Tongue (tissue), 2 donors: ENCODE results near the gene FAM32A. TPM values are rescaled to one million over a fixed set of nuclear protein-coding genes. Genes with fewer than 3 reads are reported as not detected.
"Not testable (repeated sequence)": the region's sequence is repeated elsewhere in the genome, so short reads cannot be mapped to it uniquely, and the experiment has no call there.

Experiments used
- DNase-seq: peaks from one replicate; pipeline ENCODE4 v3.0.0-alpha.2; 2015
- total RNA-seq: library from RNA; depleted of rRNA; stranded (reverse); fragments of >200 nt; gene quantifications from one replicate; pipeline ENCODE4 v1.2.3, GENCODE V29; 2014

The FAM32A gene
- total RNA-seq, 1 donor from 2014 or later: 73.4 TPM

DNA sequence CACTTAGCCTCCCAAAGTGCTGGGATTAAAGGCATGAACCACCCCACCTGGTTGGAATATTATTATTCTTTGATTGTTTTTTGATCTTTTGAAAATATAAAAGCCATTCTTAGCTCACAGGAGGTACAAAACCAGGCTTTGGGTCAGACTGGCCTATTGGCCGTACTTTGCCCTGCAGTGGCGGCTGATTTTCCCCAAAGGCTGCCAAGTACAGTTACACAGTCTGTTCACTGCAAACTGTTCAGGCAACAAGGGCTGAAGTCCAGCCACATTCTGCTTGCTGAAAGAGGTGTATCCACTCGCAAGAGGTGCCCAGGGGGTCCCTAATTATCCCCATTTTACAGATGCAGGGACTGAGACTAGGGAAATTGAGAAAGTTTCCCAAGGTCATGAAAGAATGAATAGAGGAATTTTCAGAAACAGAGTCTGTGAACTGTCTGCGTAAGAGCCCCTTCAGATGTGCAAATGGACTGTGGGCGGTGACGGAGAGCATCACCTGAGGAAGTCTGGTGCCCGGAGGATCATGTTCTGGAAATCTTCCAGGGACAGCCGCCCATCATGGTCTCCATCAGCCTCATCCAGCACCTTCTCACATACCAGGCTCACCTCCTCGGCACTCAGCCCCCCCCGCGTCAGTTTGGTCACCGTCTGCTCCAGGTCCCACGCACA is 20.9 kb upstream of the FAM32A start:
- DNase-seq: no peak

DNA sequence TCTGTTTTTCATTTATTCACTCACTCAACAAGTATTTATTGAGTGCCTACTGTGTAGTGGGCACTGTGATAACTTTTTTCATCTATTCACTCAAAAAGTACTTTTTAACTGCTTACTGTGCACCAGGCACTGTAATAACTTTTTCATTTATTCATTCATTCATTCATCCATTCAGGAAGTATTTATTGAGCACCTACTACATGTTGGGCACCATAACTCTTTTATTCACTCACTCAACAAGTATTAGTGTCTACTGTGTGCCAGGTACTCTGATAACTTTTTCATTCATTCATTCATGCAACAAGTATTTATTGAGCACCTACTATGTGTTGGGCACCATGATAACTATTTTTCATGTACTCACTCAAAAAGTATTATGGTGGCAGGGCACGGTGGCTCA is 18.8 kb upstream of the FAM32A start:
- DNase-seq: no peak

DNA sequence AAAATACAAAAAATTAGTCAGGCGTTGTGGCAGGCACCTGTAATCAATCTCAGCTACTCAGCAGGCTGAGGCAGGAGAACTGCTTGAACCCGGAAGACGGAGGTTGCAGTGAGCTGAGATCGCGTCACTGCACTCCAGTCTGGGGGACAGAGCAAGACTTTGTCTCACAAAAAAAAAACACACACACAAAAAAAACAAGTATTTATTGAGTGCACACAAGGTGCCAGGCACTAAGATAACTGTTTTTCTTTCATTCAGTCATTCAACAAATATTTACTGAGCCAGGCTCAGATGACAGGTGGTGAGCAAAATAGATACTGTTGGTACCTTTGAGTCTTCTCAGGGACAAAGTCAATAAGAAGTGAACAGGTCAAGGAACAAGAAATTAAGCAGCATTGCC is 18.2 kb upstream of the FAM32A start:
- DNase-seq: no peak

DNA sequence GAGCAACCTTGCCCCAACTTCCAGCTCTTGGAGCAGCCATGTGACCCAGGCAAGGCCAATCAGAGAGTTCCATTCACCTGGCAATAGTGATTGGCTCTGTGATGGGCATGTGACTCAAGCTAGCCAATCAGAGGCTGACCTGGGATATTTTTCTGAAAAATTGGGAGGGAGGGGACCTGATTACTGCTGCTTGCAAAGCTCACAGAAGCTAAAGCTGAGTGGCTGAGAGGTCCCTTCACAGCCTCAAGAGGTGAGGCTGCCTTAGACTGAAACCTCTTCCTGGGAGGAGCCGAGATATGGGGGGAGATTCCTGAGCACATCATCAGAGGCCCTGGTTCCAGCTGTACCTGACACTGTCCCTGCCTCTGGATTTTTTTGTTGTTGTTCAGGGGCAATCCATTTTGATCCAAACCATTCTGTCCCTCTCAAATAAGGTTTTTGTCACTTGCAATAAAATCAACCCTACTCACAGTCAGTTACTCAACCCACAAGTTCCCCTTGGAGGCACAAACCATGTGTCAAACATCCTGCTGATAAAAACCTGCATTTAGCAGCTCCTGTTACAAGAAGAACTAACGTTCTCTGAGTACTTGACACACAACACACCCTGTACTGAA is 16.6 kb upstream of the FAM32A start:
- DNase-seq: no peak

DNA sequence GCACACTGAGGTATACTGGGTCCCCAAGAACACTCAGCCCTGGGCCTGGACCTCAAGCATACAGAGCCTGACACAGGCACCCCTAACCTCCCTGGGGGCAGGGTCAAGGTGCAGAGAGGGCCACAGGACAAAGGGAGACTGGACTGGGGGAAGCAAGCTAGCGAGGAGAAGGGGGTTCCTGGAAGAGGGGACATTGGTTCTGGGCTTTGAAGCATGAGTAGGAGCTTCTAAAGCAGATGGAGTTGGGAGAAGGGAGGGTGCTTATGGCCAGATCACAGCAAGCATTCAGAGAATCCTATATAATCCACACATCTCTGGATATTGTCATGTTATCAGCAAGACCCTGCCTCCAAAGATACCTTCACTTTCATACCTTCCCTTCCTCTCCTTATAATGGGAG is 15.1 kb upstream of the FAM32A start:
- no peak for DNase-seq

DNA sequence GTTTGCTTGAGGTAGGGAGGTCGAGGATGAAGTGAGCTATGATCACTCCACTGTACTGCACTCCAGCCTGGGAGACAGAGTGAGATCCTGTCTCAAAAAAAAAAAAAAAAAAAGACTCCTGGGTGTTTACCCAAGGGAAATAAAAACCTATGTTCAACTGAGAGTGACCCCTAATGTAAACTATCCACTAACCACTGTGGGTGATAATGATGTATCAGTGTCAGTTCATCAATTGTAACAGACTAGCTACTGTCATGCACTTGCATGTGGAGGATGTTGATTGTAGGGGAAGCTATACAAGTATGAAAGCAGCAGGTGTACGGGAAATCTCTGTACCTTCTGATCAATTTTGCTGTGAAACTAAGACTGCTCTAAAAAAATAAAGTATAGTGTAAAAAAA is 9.3 kb upstream of the FAM32A start:
- DNase-seq: no peak

DNA sequence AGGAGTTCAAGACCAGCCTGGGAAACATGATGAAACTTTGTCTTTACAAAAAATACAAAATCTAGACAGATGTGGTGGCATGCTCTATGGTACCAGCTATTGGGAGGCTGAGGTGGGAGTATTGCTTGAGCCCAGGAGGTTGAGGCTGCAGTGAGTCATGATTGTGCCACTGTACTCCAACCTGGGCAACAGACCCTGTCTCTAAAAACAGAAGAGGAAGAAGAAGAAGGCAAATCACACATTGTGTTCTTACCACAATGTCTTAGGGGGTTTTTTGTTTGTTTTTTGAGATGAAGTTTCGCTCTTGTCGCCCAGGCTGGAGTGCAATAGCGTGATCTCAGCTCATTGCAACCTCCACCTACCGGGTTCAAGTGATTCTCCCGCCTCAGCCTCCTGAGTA is 6.3 kb upstream of the FAM32A start:
- DNase-seq: not testable (repeated sequence)

DNA sequence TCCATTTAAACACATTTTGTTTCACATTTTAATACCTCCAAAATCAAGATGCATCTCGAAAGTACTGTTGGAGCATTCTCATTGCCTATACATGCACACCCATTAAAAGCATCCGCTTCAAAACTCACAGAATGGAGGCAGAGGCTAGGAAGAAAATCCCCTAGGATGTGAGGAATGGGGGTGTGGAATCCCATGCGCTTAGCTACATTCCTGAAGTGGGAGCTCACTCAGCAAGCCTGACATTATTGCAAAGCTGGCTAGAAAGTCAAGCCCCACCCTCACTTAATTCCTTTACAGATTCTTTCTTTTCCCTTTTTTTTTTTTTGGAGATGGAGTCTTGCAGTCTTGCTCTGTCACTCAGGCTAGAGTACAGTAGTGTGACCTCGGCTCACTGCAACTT is 4.6 kb upstream of the FAM32A start:
- DNase-seq: peak; percentile 20

DNA sequence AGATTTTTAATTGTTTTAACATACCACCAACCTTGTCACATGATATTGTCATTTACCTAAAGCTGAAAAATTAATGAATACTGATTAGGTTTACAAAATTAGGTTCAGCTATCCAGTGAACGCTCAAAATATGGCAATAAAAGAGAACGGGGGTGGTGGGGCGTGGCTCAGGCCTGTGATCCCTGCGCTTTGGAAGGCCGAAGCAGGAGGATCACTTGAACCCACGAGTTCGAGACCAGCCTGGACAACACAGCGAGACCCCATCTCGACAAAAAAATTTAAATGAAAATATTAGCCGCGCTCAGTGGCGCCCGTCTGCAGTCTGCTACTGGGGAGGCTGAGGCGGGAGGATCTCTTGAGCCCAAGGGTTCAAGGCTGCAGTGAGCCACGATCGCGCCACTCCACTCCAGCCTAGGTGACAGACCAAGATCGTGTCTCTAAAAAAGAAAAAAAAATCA is 516 bp upstream of the FAM32A start:
- DNase-seq: no peak

DNA sequence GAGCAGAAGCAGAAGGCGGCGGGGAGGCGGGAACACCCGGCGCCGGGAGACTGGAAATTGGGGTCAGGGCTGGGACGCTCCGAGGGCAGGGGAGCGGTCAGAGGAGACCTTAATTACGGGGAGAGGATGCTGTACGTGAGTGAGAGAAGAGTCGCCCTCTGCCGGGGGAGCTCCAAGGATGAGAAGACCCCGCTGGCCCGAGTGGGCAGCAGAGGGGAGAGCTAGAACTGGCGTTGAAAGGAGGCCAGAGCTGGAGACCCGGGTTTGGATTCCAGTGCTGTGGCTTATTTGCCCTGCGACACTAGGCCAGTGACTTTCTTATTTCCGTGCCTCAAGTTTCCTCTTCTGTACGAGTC is 536 bp downstream of the FAM32A start:
- peak; percentile 65 for DNase-seq

DNA sequence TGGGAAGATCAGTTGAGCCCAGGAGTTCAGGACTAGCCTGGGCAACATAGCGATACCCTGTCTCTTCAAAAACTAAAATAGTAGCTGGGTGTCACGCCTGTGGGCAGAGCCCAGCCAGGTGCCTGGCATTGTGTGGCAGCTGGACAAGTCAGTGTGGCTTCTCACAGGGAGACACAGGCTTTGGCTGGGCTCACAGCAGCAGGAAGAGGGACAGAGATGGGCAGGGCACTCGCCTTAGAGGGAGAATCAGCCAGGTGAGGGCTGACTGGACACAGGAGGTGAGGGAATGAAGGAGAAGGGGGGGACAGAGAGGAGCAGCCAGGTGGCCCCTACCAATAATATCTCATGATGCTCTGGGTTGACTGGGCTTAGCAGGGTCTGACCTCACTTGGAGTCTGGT is 3.3 kb downstream of the FAM32A start:
- DNase-seq: no peak

DNA sequence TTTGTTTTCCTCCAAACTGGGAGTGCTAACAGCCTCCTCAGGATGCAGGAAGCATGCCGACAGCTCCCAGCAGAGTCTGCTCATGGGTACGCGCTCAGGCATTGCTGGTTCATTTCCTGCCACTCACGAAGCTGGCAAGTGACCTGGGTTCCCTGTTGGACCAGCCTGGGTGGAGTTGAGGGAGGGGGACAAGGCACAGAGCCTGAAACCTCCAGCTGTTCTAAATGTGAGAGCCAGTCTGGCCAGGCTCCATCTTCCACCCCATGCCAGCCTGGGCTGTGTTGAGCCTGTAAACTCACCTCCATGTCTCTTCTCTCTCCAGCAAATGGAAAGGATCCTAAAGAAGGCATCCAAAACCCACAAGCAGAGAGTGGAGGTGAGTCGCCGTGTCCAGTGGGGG is 5.0 kb downstream of the FAM32A start:
- DNase-seq: no peak

DNA sequence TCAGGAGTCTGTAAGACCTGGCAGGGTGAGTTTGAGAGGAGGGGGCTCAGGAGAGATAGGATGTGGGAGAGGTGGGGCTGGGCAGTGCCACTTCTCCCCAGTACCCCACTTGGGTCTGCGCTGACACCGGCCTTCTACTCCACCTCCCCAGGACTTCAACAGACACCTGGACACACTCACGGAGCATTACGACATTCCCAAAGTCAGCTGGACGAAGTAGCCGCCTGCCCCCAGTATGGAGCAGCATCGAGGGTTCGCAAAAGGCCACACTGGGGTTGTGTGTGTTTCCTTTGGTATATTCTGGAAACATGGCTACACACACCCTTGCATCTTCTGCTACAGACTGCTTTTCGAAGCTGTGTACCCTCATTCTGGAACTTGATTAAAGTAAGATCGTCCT is 5.5 kb downstream of the FAM32A start:
- DNase-seq: no peak

DNA sequence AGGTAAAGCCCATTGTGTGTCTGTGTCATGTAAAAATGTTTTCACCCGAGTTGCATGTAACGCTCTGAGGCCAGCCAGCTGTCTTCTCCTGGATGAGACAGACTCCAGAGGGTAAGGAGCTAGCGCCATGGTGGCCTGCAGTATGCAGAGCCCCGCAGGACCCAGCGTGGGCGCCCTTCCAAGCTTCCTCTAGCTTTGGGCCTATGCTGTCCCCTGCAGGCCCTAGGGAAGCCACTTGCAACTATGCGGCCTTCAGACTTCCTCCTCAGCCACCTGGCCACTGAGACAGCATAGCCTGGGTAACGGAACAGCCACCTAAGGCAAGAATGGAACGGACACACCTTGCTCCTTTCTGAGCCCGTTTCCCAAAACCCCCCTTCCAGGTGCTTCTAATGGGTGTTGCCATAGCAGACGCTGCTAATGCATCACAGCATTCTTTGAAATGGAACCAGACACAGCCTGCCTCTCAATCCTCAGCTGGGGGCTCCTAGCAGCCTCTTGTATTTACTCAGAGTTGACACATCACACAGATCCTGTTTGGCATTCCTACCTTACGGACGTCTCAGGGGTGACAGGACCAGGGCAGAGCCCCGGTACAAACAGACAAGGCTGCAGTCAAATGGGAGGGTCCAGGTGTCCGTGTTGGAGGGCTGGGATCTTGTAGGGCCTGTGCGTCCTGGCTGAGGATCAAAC is 6.2 kb downstream of the FAM32A start:
- no peak for DNase-seq

DNA sequence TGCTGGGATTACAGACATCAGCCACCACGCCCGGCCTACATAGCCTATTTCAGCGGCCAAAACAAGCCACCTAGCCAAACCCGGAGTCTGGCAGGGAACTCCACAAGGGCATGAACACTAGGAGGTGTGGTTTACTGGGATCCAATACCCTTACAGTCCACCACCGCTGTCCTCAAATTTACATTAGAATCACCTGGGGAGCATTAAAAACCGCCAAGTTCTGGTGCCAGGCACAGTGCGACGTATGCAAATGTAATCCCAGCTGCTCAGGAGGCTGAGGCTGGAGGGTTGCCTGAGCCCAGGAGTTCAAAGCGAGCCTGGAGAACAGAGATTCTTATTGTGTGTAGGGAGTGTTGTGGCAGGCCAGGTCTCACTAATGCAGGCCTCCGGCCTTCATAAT is 8.3 kb downstream of the FAM32A start:
- no peak for DNase-seq

DNA sequence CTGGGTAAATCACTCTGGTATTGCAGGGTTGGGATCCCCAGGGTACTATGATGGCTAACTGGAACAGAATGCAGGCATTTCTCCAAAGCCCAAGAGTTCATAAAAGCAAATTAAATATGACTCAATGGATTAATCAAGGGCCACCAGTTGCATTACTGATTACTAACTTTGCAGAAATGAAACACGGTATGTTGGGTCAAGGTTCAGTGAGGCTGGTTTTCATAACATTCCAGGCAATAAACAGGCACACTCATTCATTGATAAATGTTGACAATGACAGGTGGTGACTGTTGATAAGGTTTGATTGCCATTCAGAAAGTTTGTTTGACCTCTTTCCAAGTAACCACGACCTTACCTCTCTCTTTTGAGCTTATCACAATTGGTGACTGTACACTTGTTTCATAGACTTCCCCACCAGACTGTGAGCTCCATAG is 12.0 kb downstream of the FAM32A start:
- no peak for DNase-seq

DNA sequence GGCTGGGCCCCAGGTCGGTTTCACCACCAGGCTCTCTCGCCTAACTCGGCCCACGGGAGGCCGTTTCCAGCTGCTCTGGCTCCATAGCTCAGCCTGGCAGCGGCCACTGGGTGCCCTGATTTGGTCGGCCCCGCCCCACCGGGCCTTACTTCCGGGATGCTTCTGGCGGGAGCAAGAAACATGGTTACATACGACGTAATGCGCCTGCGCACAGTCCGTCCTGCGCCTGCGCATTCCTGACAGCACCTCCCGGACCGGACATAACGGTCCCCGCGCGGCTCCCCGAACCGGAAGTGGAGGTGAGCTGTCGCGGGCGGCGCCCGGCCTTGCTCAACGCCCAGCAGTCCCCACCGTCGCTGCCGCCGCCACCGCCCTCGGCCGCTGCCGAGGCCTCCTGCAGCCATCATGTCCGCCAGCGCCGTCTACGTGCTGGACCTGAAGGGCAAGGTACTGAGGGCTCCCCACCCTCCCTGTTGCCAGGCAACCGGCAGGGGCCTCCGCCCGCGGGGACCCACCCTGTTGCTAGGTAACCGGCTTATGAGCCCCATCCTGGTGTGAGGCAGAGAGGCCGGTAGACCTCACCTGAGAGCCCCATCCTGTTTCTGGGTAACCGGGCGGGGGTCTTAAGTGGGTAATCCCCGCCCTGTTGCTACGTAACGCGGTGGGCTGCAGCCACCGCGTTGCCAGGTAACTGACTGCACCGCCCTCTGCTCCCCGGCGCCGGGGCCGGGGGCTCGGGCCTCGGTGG is 12.6 kb downstream of the FAM32A start, which contains the start of gene AP1M1:
Gene AP1M1, plus strand, starts transcription at position 290 of the 748 bp plus-strand sequence. Its CDS starts 116 bp downstream, at position 406.
- peak; percentile 99 for DNase-seq

DNA sequence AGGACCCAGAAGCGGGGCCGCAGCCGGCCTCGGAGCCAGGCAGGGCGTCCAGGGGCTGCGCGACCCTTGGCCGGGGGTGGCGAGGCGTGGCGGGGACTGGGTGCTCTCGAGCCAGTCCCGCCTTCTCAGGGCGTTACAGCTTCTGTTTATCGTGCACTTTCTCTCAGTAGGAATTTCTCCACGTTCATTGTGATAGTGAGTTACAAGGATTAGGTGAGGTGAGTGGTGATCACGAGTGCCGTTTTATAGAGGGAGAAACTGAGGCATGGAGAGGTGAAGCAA is 13.1 kb downstream of the FAM32A start:
- DNase-seq: no peak

DNA sequence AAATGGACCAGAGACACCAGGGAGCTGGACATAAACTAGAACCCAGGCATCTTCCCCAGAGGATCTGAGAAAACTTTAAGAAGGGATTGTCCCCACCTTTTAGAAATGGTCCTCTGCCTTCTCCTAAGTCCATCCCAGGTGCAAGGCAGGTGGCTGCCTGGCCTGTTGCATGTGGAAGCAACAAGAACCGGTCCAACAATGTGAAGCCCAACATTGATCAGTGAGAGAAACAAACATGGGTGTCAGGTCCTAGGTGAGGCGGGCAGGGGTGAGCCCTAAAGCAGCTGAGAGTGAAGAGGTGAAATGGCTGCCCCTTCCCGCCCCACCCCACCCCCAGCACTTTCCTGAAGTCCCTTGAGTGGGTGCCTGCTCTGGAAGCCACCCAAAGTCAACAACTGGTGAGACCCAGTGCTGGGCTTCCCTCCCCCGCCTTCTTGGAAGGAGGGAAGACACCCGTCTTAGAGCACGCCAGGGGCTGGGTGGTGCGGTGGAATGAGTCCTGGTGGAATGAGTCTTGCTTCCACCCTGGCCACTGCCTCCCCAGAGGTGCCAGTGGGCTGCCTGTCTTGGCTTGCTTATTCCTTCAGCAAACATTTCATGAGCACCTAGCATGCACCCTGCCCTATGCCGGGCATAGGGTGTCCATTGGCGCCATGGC is 14.2 kb downstream of the FAM32A start:
- DNase-seq: no peak

DNA sequence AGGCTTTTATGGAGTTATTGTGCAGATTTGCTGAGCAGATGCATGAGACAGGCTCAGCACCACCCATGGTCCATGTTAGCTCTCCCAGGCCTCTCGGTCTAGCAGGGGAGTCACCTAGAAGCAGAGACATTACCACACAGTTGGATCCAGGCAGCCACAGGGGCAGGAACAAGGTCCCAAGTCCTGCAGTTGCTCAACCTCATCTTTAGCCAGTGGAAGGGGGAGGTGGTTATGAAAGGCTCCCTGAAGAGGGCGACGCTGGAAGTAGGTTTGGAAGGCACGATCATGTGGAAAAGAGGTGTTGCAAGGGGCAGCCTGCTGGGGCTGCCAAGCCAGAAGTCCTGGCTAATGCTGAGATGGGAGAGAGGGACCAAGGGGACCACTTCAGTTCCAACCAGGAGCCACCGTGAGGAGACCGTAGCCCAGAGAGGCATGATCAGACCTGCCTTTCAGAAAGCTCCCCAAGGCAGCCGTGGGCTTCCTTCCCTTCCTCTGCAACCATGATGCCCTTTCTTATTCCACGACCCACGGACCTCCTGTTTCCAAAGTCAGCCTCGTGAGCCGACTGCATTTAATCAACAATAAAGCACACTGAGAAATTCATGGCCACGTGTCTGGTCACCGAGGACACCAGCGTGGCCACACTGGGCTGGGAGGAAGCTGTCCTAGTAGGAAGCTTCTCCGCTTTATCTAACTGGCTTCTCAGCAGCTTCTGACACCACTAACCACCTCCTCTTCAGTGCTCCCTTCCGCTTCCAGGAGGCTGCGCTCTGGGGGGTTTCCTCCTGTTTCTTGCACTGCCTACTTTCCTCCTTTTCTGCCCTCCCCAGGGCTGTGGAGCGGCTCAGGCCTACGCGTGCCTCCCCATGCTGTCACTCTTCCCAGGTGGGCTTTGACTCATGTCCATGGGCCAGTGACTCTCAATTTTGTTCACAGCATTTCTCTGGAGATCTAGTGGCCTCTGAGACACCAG is 15.1 kb downstream of the FAM32A start:
- DNase-seq: no peak

DNA sequence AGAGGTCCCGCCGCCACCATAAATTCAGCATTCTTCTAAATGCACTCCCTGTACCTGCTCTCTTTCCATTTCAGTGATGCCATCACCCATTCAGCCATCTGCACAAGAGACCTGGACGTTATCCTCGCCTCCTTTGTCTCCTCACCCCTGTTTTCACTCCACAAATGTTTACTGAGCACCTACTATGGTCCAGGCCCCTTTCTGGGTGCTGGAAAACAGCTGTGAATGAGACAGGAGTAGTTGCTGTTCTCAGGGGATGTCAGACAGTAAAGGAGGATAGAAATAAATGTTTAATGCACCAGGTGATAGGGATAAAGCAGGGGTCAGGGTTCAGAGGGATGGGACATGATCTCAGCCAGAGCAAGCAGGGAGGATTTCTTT is 15.8 kb downstream of the FAM32A start:
- no peak for DNase-seq
